Kidney (tissue), 14 donors: ENCODE results near the gene NPAS3. TPM values are rescaled to one million over a fixed set of nuclear protein-coding genes. Genes with fewer than 3 reads are reported as not detected.

Experiments
- DNase-seq, 5 donors: peaks; one replicate each; pipeline ENCODE4 v3.0.0-alpha.2; 2013 to 2020
- FAIRE-seq: peaks from 2 replicates; lab custom pipeline; 2012; peaks lifted over from hg19 to GRCh38; lab: Jason Lieb, UNC
- H3K27ac ChIP-seq, 2 donors: one replicate each; pipeline ENCODE4 v1.7.0; 2013; ENCODE audit warnings: low read depth in 2 of 2, low read length in 2 of 2, inconsistent platforms in 1 of 2
- H3K27me3 ChIP-seq: one replicate; pipeline ENCODE4 v1.7.1; 2013; ENCODE audit warnings: low read length, inconsistent platforms; ENCODE audit not compliant: control insufficient read depth, insufficient read depth
- H3K36me3 ChIP-seq, 3 donors: one replicate each; pipeline versions ENCODE4 v1.7.0 to v1.7.1; 2013; ENCODE audit warnings: low read length in 3 of 3, control low read depth in 1 of 3, inconsistent platforms in 1 of 3; ENCODE audit not compliant: insufficient read depth in 3 of 3, control insufficient read depth in 2 of 3
- H3K4me1 ChIP-seq, 3 donors: one replicate each; pipeline versions ENCODE4 v1.7.0 to v1.7.1; 2013; ENCODE audit warnings: low read length in 3 of 3, inconsistent platforms in 1 of 3, low read depth in 1 of 3; ENCODE audit not compliant: control insufficient read depth in 2 of 3, insufficient read depth in 2 of 3
- H3K4me3 ChIP-seq, 3 donors: one replicate each; pipeline versions ENCODE4 v1.7.0 to v1.8.1; 2013; ENCODE audit warnings: low read length in 3 of 3, control low read depth in 1 of 3, inconsistent platforms in 1 of 3
- H3K9ac ChIP-seq, 3 donors: one replicate each; pipeline versions ENCODE4 v1.7.0 to v1.7.1; 2013; ENCODE audit warnings: low read length in 3 of 3, control low read depth in 1 of 3, inconsistent platforms in 1 of 3
- H3K9me3 ChIP-seq, 3 donors: one replicate each; pipeline versions ENCODE4 v1.7.0 to v1.7.1; 2013; ENCODE audit warnings: low read length in 3 of 3, control low read depth in 1 of 3, inconsistent platforms in 1 of 3; ENCODE audit not compliant: control insufficient read depth in 2 of 3, insufficient read depth in 1 of 3
- intact Hi-C: fragments of 100-400 bp; cut with DNase I; formaldehyde crosslinking; loops from one replicate; pipeline ENCODE4 v1.11.1; 2022
- polyA plus RNA-seq: library from polyadenylated mRNA; stranded (reverse); fragments of 350-450 nt; fragmentation: Illumina TruSeq; extraction: RNeasy Lipid Tissue Mini Kit (QIAGEN cat#74804); gene quantifications from one replicate; pipeline ENCODE4 v1.2.3, GENCODE V29; 2014; ENCODE audit warnings: low read depth, low replicate concordance; ENCODE audit not compliant: insufficient read depth
- total RNA-seq: library from RNA; stranded (reverse); fragmentation: NEBNext Ultra II Directional; extraction: Animal tissue kit (Norgen Biotek cat#: 25700); gene quantifications from one replicate; pipeline ENCODE4 v1.2.1, GENCODE V29; 2021
- TF ChIP-seq, protein P1 (sequence below): IDR thresholded peaks from 3 replicates; pipeline ENCODE4 v1.5.1; 2012; ENCODE audit warnings: mild to moderate bottlenecking, moderate library complexity, borderline replicate concordance; ENCODE audit not compliant: insufficient read depth; ENCODE audit errors: extremely low read depth
- donor health status: control.
- donor health status: control.
- donor health status: control.
- donor health status: control.
- donor health status: control.
- donor health status: DM: yes; HTN: yes; CAD: no.
- donor health status: Normal renal cell carcinoma (clear cell type).

NPAS3 gene
- total and polyA plus RNA-seq, 2 donors from 2014 or later: 0.82 to 5.0 TPM

DNA sequence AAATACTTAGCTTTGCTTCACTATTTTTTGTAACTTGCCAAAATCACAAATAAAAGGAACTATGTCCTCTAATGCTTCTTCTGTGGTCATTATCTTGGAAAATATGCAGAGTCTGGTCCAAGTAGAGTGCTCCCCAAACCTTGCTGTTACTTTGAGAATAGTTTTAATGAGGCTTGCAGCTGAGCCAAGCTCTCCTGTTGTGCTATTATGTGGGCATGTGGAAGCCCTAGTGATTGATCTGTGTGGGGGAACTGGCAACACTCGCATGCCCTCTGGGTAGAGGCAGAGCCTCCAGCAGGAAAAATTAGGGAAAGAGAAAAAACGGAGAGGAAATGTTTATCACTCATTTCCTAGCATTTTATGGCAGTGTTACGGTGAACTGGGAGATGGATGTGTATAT, 539.1 kb downstream of the NPAS3 start:
- Histone ChIP-seq H3K4me1 (no peaks in the 10 kb centered on the region), H3K27me3 (no peaks in the 10 kb centered on the region), H3K36me3 (no peaks in the 10 kb centered on the region), H3K4me3 (no peak overlapping the region), H3K9ac (no peak overlapping the region), H3K9me3 (no peaks in the 10 kb centered on the region), H3K27ac (no peak overlapping the region)
- FAIRE-seq: no peak
- no peak for DNase-seq
- intact Hi-C loops: no loop called here
- TF ChIP-seq, protein P1, sequence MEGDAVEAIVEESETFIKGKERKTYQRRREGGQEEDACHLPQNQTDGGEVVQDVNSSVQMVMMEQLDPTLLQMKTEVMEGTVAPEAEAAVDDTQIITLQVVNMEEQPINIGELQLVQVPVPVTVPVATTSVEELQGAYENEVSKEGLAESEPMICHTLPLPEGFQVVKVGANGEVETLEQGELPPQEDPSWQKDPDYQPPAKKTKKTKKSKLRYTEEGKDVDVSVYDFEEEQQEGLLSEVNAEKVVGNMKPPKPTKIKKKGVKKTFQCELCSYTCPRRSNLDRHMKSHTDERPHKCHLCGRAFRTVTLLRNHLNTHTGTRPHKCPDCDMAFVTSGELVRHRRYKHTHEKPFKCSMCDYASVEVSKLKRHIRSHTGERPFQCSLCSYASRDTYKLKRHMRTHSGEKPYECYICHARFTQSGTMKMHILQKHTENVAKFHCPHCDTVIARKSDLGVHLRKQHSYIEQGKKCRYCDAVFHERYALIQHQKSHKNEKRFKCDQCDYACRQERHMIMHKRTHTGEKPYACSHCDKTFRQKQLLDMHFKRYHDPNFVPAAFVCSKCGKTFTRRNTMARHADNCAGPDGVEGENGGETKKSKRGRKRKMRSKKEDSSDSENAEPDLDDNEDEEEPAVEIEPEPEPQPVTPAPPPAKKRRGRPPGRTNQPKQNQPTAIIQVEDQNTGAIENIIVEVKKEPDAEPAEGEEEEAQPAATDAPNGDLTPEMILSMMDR: no peak

DNA sequence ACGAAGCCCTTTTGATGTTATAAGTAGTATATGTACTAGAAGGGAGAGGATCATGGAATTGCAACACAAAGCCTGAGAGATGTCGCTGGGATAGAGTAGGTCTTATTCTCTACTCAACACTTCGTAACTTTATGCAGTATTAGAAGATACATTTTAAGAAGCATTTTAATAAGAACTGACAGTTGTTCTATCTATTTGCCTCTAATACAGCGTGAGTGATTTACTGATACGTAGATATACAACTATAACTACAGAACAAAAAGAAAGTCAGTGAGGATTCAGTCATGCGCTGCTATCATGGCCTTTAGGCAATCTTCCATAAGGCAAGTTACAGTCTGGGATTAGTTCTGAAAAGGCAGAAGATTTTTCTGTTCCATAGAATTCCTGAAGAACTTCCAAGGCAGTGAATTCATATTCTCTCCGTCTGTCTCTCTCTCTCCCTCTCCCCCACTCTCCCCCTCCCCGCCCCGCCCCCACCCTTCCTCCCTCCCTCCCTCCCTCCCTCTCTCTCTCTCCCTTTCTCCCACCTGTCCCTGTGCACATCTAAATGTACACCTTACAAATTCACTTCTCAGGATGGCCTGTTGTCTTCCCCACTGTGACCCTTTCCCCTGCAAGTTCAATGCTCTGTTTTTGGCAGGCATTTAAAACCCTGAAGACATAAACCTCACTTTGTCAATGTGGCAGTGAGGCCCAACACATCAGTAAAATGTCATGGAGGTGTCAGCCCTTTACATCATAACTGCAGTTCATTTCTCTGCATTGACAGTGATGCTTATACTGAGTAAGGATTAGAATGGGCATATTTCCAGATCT, 541.6 kb downstream of the NPAS3 start:
- TF ChIP-seq, protein P1: no peak
- no peak for DNase-seq
- Histone ChIP-seq H3K4me3 (no peak overlapping the region), H3K36me3 (no peaks in the 10 kb centered on the region), H3K27me3 (no peaks in the 10 kb centered on the region), H3K4me1 (peaks cover 0 to 2% (median 0%) of the 10 kb centered on the region in 3 donors), H3K9ac (no peak overlapping the region), H3K27ac (no peak overlapping the region), H3K9me3 (no peaks in the 10 kb centered on the region)
- FAIRE-seq: no peak
- intact Hi-C loops: no loop called here

DNA sequence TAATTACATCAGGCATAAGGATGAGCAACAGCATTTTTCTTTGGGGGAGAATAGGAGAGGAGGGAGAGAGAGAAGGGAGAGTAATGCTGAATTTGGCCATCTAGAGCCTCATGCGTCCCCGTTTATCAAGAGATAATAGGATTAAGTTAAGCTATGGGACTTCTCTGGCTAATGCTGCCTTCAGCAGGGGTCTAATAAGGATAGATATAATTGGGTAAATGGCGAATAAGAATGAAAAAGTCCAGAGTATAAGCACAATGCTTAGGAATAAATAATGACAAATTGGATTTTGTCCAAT, 542.2 kb downstream of the NPAS3 start:
- no peaks in the 10 kb centered on the region for H3K9me3 ChIP-seq
- TF ChIP-seq, protein P1: no peak
- no peak overlapping the region for H3K4me3 ChIP-seq
- H3K36me3 ChIP-seq: no peaks in the 10 kb centered on the region
- no peak overlapping the region for H3K9ac ChIP-seq
- peaks cover 0 to 2% (median 0%) of the 10 kb centered on the region in 3 donors for H3K4me1 ChIP-seq
- FAIRE-seq (no peak), DNase-seq (no peak)
- no peaks in the 10 kb centered on the region for H3K27me3 ChIP-seq
- H3K27ac ChIP-seq: no peak overlapping the region
- intact Hi-C loops: no loop called here

DNA sequence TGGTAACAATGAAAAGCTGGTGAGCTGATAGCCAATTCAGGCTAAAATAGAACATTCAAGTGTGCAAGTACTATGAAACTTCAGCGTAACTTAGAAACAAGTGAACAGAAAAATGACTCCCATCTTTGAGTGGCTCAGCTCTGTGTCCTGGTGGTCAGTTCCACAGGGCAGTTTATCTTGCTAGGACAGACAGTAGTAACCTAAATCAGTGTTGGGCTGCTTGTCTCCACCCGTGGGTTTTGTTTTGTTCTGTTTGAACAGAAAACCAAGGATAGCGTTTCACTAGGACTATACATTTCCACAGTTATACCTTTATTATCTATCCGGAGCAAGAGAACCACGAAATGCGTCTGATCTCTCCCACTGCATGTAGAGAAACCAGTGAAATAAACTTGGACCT, 544.4 kb downstream of the NPAS3 start:
- H3K27ac ChIP-seq: no peak overlapping the region
- TF ChIP-seq, protein P1: no peak
- H3K9me3 ChIP-seq: no peaks in the 10 kb centered on the region
- no peak overlapping the region for H3K9ac ChIP-seq
- H3K4me1 ChIP-seq: peaks cover 0 to 2% (median 0%) of the 10 kb centered on the region in 3 donors
- no peak overlapping the region for H3K4me3 ChIP-seq
- intact Hi-C loops: no loop called here
- FAIRE-seq (no peak), DNase-seq (no peak)
- H3K36me3 ChIP-seq: no peaks in the 10 kb centered on the region
- H3K27me3 ChIP-seq: no peaks in the 10 kb centered on the region
